Keratinocyte (primary cell): Measurements from ENCODE around the gene PHF23. TPM values are rescaled to one million over a fixed set of nuclear protein-coding genes. Genes with fewer than 3 reads are reported as not detected.
A peak's percentile ranks its signal among the peaks of the same experiment; 100 is the strongest.

ENCODE experiments used
- DNase-seq: peaks from one replicate; pipeline ENCODE4 v3.0.0-alpha.2; 2011; ENCODE audit warnings: low read depth, missing footprints, low spot score
- FAIRE-seq: peaks from 2 replicates; lab custom pipeline; 2011; peaks lifted over from hg19 to GRCh38; lab: Jason Lieb, UNC
- H2AFZ ChIP-seq: 2 replicates; pipeline ENCODE4 v1.6.0; 2012; ENCODE audit warnings: low read length, control low read depth, inconsistent platforms; ENCODE audit not compliant: control insufficient read depth
- H3K27ac ChIP-seq: 2 replicates; pipeline ENCODE4 v1.5.1; 2011; ENCODE audit warnings: low read length; ENCODE audit not compliant: control insufficient read depth, insufficient read depth
- H3K27me3 ChIP-seq: 3 replicates; pipeline ENCODE4 v1.6.0; 2011; ENCODE audit warnings: low read length; ENCODE audit not compliant: control insufficient read depth, insufficient read depth; ENCODE audit errors: extremely low read depth
- H3K36me3 ChIP-seq, 2 experiments: 2 replicates in 1 of 2; 3 replicates in 1 of 2; pipeline ENCODE4 v1.5.1; 2011; ENCODE audit warnings: low read length in 2 of 2, mild to moderate bottlenecking in 1 of 2; ENCODE audit not compliant: control insufficient read depth in 2 of 2, insufficient read depth in 2 of 2; ENCODE audit errors: extremely low read depth in 1 of 2
- H3K4me1 ChIP-seq: 3 replicates; pipeline ENCODE4 v1.5.1; 2011; ENCODE audit warnings: low read length; ENCODE audit not compliant: control insufficient read depth, insufficient read depth; ENCODE audit errors: extremely low read depth
- H3K4me2 ChIP-seq: 3 replicates; pipeline ENCODE4 v1.6.0; 2011; ENCODE audit warnings: low read depth, low read length; ENCODE audit not compliant: control insufficient read depth, insufficient read depth; ENCODE audit errors: extremely low read depth
- H3K4me3 ChIP-seq, 3 experiments: fragments of 200-600 bp in 1 of 3; sonication (generic) in 1 of 3; 2 replicates in 2 of 3; 3 replicates in 1 of 3; pipeline ENCODE4 v1.5.1; 2011 to 2016; ENCODE audit warnings: low read length in 3 of 3, mild to moderate bottlenecking in 3 of 3, control low read depth in 2 of 3, inconsistent platforms in 1 of 3, low read depth in 1 of 3, mixed read lengths in 1 of 3, mixed run types in 1 of 3, moderate library complexity in 1 of 3; ENCODE audit not compliant: control insufficient read depth in 2 of 3, insufficient read depth in 2 of 3; ENCODE audit errors: extremely low read depth in 1 of 3
- H3K79me2 ChIP-seq: 2 replicates; pipeline ENCODE4 v1.6.0; 2012; ENCODE audit warnings: low read length; ENCODE audit not compliant: control insufficient read depth, insufficient read depth
- H3K9ac ChIP-seq: 3 replicates; pipeline ENCODE4 v1.6.0; 2011; ENCODE audit warnings: low read length; ENCODE audit not compliant: control insufficient read depth, insufficient read depth; ENCODE audit errors: extremely low read depth
- H3K9me1 ChIP-seq: 3 replicates; pipeline ENCODE4 v1.6.0; 2011; ENCODE audit warnings: low read length; ENCODE audit not compliant: control insufficient read depth, insufficient read depth; ENCODE audit errors: extremely low read depth
- H3K9me3 ChIP-seq: 2 replicates; pipeline ENCODE4 v1.5.1; 2012; ENCODE audit warnings: low read depth, low read length; ENCODE audit not compliant: control insufficient read depth
- H4K20me1 ChIP-seq: 3 replicates; pipeline ENCODE4 v1.6.0; 2011; ENCODE audit warnings: low read length; ENCODE audit not compliant: control insufficient read depth, insufficient read depth; ENCODE audit errors: extremely low read depth
- EZH2 ChIP-seq: IDR thresholded peaks from one replicate; pipeline ENCODE4 v1.6.1; 2012; ENCODE audit warnings: inconsistent platforms, mild to moderate bottlenecking, low read length, moderate library complexity
- dilution Hi-C: fragments of 300-500 bp; cut with MboI; formaldehyde crosslinking; loops from one replicate; pipeline ENCODE4 v1.7.0; 2020; ENCODE audit warnings: low sequenced_read_pairs; ENCODE audit not compliant: extremely low pct_ligation_motif_present
- polyA plus RNA-seq, 5 experiments: library from polyadenylated mRNA; depleted of rRNA in 3 of 5; stranded (reverse) in 3 of 5; stranded (forward) in 1 of 5; unstranded in 1 of 5; fragments of >200 nt; gene quantifications; 1 replicate in 1 of 5; 2 replicates in 3 of 5; 3 replicates in 1 of 5; pipeline versions ENCODE4 v1.2.1 to v1.2.3, GENCODE V29; 2011 to 2012; ENCODE audit warnings: missing spikeins in 2 of 5, low read depth in 1 of 5, low replicate concordance in 1 of 5
- TF ChIP-seq, protein P1 (sequence below), 3 experiments: IDR thresholded peaks in 1 of 3; conservative IDR thresholded peaks in 1 of 3; optimal IDR thresholded peaks in 1 of 3; 2 replicates in 2 of 3; 3 replicates in 1 of 3; pipeline versions ENCODE3 to v1.5.1; 2011; ENCODE audit warnings: low read length in 3 of 3, mild to moderate bottlenecking in 3 of 3, moderate library complexity in 2 of 3, control low read depth in 1 of 3, inconsistent platforms in 1 of 3; ENCODE audit not compliant: insufficient read depth in 2 of 3; ENCODE audit errors: extremely low read depth in 1 of 3

The PHF23 gene
- polyA plus RNA-seq, 1 donor (not counting 4 experiments of a cell fraction or from before 2014, with no cell fraction given) = 52.8 TPM

GRCh38 chr17:7218166-7218565, 21.1 kb downstream of the PHF23 start:
- no peaks in the 10 kb centered on the region for H3K9me1 ChIP-seq
- H3K4me1 ChIP-seq = peaks cover 42% of the 10 kb centered on the region
- H2AFZ ChIP-seq = no peak overlapping the region
- H4K20me1 ChIP-seq = peaks cover 8% of the 10 kb centered on the region
- H3K4me3 ChIP-seq = no peak overlapping the region
- TF ChIP-seq EZH2 = no peak
- TF ChIP-seq, protein P1, sequence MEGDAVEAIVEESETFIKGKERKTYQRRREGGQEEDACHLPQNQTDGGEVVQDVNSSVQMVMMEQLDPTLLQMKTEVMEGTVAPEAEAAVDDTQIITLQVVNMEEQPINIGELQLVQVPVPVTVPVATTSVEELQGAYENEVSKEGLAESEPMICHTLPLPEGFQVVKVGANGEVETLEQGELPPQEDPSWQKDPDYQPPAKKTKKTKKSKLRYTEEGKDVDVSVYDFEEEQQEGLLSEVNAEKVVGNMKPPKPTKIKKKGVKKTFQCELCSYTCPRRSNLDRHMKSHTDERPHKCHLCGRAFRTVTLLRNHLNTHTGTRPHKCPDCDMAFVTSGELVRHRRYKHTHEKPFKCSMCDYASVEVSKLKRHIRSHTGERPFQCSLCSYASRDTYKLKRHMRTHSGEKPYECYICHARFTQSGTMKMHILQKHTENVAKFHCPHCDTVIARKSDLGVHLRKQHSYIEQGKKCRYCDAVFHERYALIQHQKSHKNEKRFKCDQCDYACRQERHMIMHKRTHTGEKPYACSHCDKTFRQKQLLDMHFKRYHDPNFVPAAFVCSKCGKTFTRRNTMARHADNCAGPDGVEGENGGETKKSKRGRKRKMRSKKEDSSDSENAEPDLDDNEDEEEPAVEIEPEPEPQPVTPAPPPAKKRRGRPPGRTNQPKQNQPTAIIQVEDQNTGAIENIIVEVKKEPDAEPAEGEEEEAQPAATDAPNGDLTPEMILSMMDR (optimal IDR thresholded peaks at IDR 0.05 in 1 of 3, IDR thresholded peaks at IDR 0.05 in 1 of 3, conservative IDR thresholded peaks at IDR 0.05 in 1 of 3; ENCODE audit: extremely low read depth in 1 of 3, insufficient read depth in 2 of 3, low read length in 3 of 3) = no peak
- dilution Hi-C loops = no loop called here
- no peak for DNase-seq
- no peak overlapping the region for H3K27ac ChIP-seq
- peaks cover 17 to 22% of the 10 kb centered on the region in 2 experiments for H3K36me3 ChIP-seq
- H3K79me2 ChIP-seq = peaks cover 14% of the 10 kb centered on the region
- H3K27me3 ChIP-seq = no peaks in the 10 kb centered on the region
- no peaks in the 10 kb centered on the region for H3K9me3 ChIP-seq
- FAIRE-seq = no peak
- H3K9ac ChIP-seq = no peak overlapping the region
- H3K4me2 ChIP-seq = peak overlapping the region; percentile 62

DNA sequence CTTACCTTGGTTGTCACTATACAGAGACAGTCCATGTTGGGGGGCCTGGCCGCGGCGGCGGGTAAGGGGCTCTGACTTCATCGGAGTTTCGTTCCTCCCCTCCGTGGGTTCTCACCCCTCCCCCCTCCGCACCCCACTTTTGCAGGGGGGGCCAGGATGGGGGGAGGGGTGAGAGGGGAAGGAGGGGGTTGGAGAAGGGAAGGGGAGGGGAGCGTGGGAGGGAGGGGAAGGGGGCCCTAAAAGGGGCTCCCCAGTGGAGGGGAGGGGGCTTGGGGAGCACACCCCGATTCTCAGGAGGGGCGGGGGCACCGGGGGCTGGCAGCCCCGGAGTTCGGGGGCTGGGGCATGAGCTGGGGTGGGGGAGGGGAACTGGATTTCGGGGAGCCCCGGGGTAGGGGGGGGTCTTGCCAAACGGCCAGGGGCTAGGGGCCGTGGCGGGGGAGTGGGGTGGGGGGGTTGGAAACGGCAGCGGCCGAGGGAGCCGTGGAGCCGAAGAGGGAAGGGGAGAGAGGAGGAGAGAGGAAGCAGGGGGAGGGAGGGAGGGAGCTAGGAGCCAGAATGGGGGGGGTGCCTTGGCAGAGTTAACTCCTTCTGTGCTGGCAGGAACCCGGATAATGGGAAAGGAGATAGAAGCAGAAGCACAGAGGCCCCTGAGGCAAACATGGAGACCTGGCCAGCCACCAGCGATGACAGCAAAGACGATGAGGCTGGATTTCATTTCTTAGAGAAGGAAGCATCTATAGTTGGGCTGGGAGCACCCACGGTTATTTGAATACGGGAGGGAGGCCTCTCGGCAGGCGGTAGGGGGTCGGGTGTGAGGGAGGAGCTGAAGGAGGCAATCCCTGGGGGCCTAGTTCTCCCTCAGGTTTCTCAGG, 21.9 kb downstream of the PHF23 start:
- Histone ChIP-seq H3K27me3 (no peaks in the 10 kb centered on the region), H3K36me3 (peaks cover 9 to 14% of the 10 kb centered on the region in 2 experiments), H3K4me2 (peak overlapping the region; percentile 75), H3K9me1 (no peaks in the 10 kb centered on the region), H3K9ac (peak overlapping the region; percentile 39), H3K9me3 (no peaks in the 10 kb centered on the region), H2AFZ (peak overlapping the region; percentile 47), H3K4me1 (peaks cover 40% of the 10 kb centered on the region), H3K79me2 (peaks cover 13% of the 10 kb centered on the region), H4K20me1 (peaks cover 6% of the 10 kb centered on the region), H3K4me3 (peak overlapping the region; percentile 19 to 73 (median 35)), H3K27ac (no peak overlapping the region)
- DNase-seq (no peak), FAIRE-seq (no peak)
- no peak for TF ChIP-seq EZH2
- TF ChIP-seq, protein P1 (optimal IDR thresholded peaks at IDR 0.05 in 1 of 3, IDR thresholded peaks at IDR 0.05 in 1 of 3, conservative IDR thresholded peaks at IDR 0.05 in 1 of 3; ENCODE audit: extremely low read depth in 1 of 3, insufficient read depth in 2 of 3, low read length in 3 of 3) = no peak
- dilution Hi-C loops = no loop called here
